ENCODE data around the gene VIPR2.

VIPR2 gene

GRCh38 chr7:159060440-159060839, 84.2 kb downstream of the VIPR2 start:
- Mint-ChIP-seq H3K4me1 (no peaks in the 10 kb centered on the region), H3K27me3 (no peaks in the 10 kb centered on the region), H3K9me3 (no peaks in the 10 kb centered on the region), H3K4me3 (no peak overlapping the region), H3K27ac (no peak overlapping the region), H3K36me3 (ENCODE audit: low read depth) (no peaks in the 10 kb centered on the region)
- ATAC-seq, result no peak
- no peak for DNase-seq

DNA sequence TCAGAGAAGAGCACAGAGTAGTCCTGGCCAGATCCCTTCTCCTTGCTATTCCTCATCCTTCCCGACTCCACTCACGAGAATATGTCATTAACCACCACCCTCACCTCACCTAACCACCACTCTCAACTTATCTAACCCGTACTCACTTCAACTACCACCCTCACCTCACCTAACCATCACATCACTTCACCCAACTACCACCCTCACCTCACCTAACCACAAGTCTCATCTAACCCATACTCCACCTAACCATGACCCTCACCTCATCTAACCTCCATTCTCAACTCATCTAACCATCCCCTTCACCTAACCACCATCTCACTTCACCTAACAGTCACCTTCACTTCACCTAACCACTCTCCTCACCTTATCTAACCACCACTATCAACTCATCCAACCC, 85.0 kb downstream of the VIPR2 start:
- DNase-seq (no peak), ATAC-seq (no peak)
- H3K27ac Mint-ChIP-seq, result no peak overlapping the region

DNA sequence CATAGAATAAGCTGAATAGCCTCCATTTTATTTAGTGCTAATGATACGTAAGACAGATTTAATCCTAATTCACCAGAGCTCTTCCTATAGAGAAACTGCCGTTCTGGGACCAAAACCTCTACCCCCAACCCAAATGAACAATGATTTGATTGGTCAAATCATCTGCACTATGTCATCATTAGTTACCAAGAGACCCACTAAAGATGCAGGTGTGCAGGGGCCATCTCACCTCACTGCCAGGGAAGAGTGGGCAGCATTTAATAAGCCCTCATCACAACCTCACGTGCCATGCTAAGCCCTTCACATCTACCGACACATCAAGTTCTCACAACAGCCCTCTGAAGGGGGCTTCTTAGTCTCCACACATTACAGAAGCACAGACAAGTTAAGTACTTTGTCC, 87.0 kb downstream of the VIPR2 start:
- Mint-ChIP-seq H3K4me1 (no peaks in the 10 kb centered on the region), H3K9me3 (no peaks in the 10 kb centered on the region), H3K27me3 (no peaks in the 10 kb centered on the region), H3K4me3 (no peak overlapping the region), H3K36me3 (ENCODE audit: low read depth) (no peaks in the 10 kb centered on the region), H3K27ac (no peak overlapping the region)
- ATAC-seq (no peak), DNase-seq (no peak)

More for the DNA sequence above, 85.0 kb downstream of the VIPR2 start:
- no peaks in the 10 kb centered on the region for H3K27me3 Mint-ChIP-seq
- no peaks in the 10 kb centered on the region for H3K36me3 Mint-ChIP-seq (ENCODE audit: low read depth)
- H3K4me3 Mint-ChIP-seq, result no peak overlapping the region
- H3K9me3 Mint-ChIP-seq, result no peaks in the 10 kb centered on the region
- no peaks in the 10 kb centered on the region for H3K4me1 Mint-ChIP-seq

- Mint-ChIP-seq H3K4me1 (peaks cover 4% of the 10 kb centered on the region), H3K9me3 (peaks cover 6% of the 10 kb centered on the region), H3K27ac (no peak overlapping the region), H3K4me3 (no peak overlapping the region), H3K27me3 (peaks cover 2% of the 10 kb centered on the region), H3K36me3 (ENCODE audit: low read depth) (no peaks in the 10 kb centered on the region)
- ATAC-seq, result no peak
- DNase-seq, result no peak
Observed at GRCh38 chr7:159056737-159057136, 87.9 kb downstream of the VIPR2 start.

GRCh38 chr7:159051916-159052315, 92.8 kb downstream of the VIPR2 start:
- DNase-seq, result no peak
- Mint-ChIP-seq H3K9me3 (peaks cover 6% of the 10 kb centered on the region), H3K4me1 (peaks cover 11% of the 10 kb centered on the region), H3K36me3 (ENCODE audit: low read depth) (no peaks in the 10 kb centered on the region), H3K27ac (no peak overlapping the region), H3K27me3 (peaks cover 6% of the 10 kb centered on the region), H3K4me3 (no peak overlapping the region)
- ATAC-seq, result no peak

GRCh38 chr7:159050704-159051103, 94.0 kb downstream of the VIPR2 start:
- H3K4me1 Mint-ChIP-seq, result peaks cover 11% of the 10 kb centered on the region
- DNase-seq, result no peak
- peaks cover 6% of the 10 kb centered on the region for H3K27me3 Mint-ChIP-seq
- no peaks in the 10 kb centered on the region for H3K36me3 Mint-ChIP-seq (ENCODE audit: low read depth)
- no peak for ATAC-seq
- H3K4me3 Mint-ChIP-seq, result no peak overlapping the region
- H3K27ac Mint-ChIP-seq, result no peak overlapping the region
- peaks cover 6% of the 10 kb centered on the region for H3K9me3 Mint-ChIP-seq

GRCh38 chr7:159049266-159050025, 95.2 kb downstream of the VIPR2 start:
- H3K27me3 Mint-ChIP-seq, result peaks cover 6% of the 10 kb centered on the region
- ATAC-seq, result no peak
- peaks cover 6% of the 10 kb centered on the region for H3K9me3 Mint-ChIP-seq
- H3K27ac Mint-ChIP-seq, result no peak overlapping the region
- no peak overlapping the region for H3K4me3 Mint-ChIP-seq
- no peak for DNase-seq
- H3K4me1 Mint-ChIP-seq, result peaks cover 11% of the 10 kb centered on the region
- no peaks in the 10 kb centered on the region for H3K36me3 Mint-ChIP-seq (ENCODE audit: low read depth)

DNA sequence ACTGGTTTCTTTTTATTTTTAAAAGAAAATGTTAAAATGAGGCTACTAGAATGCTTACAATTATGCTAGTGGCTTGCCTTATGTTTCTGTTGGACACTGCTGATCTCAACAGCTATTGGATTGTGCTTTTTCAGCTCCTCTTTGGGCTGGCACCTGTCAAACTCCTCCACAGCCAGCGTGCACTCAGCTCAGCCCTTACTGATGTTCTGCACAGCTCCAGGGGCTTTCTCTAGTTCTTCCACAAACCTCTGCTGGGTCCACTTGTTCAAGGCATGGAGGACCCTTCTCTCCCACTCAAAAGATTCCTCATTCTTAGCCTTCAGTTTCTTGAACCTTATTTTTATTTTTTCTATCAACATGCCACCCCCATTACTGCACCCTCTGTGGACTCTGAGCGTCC, 96.0 kb downstream of the VIPR2 start:
- no peaks in the 10 kb centered on the region for H3K36me3 Mint-ChIP-seq (ENCODE audit: low read depth)
- H3K27ac Mint-ChIP-seq, result no peak overlapping the region
- peaks cover 11% of the 10 kb centered on the region for H3K4me1 Mint-ChIP-seq
- H3K4me3 Mint-ChIP-seq, result no peak overlapping the region
- no peak for ATAC-seq
- peaks cover 6% of the 10 kb centered on the region for H3K9me3 Mint-ChIP-seq
- H3K27me3 Mint-ChIP-seq, result peaks cover 6% of the 10 kb centered on the region
- DNase-seq, result no peak

DNA sequence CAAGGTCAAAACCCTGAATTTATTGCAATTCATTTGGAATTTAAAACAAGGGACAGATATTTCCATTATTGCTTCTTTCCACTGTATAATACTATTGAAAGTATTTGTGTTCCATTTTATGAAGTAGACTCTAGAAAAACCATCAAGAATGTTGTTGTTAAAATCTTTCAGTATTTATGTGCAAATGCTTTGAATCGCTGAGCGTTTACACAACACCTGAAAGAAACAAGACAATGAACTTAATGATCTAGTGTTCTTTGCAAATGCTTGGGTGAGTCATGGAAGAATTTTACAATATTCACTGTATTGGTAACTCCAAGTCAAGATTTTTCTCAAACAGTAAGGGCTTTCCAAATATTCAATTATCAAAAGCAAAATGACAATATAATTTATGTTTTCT, 97.1 kb downstream of the VIPR2 start:
- Mint-ChIP-seq H3K4me3 (no peak overlapping the region), H3K27ac (no peak overlapping the region), H3K4me1 (peaks cover 11% of the 10 kb centered on the region), H3K36me3 (ENCODE audit: low read depth) (no peaks in the 10 kb centered on the region), H3K27me3 (peaks cover 6% of the 10 kb centered on the region), H3K9me3 (peaks cover 6% of the 10 kb centered on the region)
- ATAC-seq (no peak), DNase-seq (no peak)

GRCh38 chr7:159046300-159046699, 98.4 kb downstream of the VIPR2 start:
- Mint-ChIP-seq H3K27me3 (peaks cover 4% of the 10 kb centered on the region), H3K4me3 (no peak overlapping the region), H3K36me3 (ENCODE audit: low read depth) (no peaks in the 10 kb centered on the region), H3K9me3 (no peaks in the 10 kb centered on the region), H3K4me1 (peaks cover 7% of the 10 kb centered on the region), H3K27ac (no peak overlapping the region)
- DNase-seq (no peak), ATAC-seq (no peak)

DNA sequence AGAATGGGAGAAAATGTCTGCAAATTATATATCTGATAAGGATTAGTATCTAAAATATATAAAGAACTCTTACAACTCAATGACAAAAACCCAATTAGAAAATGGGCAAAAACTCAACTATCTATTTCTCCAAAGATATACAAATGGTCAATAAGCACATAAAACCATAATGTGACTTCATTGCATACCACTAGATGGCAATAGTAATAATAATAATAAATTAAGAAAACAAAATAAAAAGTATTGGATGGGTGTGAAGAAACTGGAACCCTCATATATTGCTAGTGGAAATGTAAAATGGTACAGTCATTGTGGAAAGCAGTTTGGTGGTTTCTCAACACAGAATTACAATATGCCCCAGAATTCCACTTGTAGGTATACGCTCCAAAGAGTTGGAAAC, 98.8 kb downstream of the VIPR2 start:
- H3K4me1 Mint-ChIP-seq, result peaks cover 4% of the 10 kb centered on the region
- no peak overlapping the region for H3K4me3 Mint-ChIP-seq
- ATAC-seq (no peak), DNase-seq (no peak)
- H3K27me3 Mint-ChIP-seq, result peaks cover 4% of the 10 kb centered on the region
- no peaks in the 10 kb centered on the region for H3K9me3 Mint-ChIP-seq
- no peaks in the 10 kb centered on the region for H3K36me3 Mint-ChIP-seq (ENCODE audit: low read depth)
- no peak overlapping the region for H3K27ac Mint-ChIP-seq

- Mint-ChIP-seq H3K27ac (no peak overlapping the region), H3K4me3 (no peak overlapping the region), H3K4me1 (no peaks in the 10 kb centered on the region), H3K36me3 (ENCODE audit: low read depth) (no peaks in the 10 kb centered on the region), H3K9me3 (no peaks in the 10 kb centered on the region), H3K27me3 (no peaks in the 10 kb centered on the region)
- DNase-seq (no peak), ATAC-seq (peak; percentile 33)
Observed at GRCh38 chr7:159042581-159043101, 102.0 kb downstream of the VIPR2 start.

DNA sequence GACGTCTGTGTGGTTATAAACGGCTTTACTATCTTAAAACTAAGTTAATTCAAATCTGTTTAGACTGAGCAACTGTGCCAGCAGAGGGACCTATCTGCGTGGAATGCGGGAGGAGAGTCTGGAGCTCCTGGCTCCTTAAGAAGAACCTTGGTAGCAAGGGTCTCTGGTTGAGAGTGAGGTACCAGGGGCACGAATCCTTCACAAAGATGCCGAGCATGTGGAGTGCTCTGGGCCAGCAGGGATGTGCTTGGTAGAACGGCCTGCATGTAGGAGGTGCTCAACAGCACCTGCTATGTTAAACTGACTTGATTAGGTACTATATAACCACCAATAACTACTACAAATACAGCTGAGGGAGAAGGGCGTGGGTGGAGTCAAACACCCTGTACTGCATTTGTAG, 102.6 kb downstream of the VIPR2 start:
- H3K4me1 Mint-ChIP-seq, result no peaks in the 10 kb centered on the region

DNA sequence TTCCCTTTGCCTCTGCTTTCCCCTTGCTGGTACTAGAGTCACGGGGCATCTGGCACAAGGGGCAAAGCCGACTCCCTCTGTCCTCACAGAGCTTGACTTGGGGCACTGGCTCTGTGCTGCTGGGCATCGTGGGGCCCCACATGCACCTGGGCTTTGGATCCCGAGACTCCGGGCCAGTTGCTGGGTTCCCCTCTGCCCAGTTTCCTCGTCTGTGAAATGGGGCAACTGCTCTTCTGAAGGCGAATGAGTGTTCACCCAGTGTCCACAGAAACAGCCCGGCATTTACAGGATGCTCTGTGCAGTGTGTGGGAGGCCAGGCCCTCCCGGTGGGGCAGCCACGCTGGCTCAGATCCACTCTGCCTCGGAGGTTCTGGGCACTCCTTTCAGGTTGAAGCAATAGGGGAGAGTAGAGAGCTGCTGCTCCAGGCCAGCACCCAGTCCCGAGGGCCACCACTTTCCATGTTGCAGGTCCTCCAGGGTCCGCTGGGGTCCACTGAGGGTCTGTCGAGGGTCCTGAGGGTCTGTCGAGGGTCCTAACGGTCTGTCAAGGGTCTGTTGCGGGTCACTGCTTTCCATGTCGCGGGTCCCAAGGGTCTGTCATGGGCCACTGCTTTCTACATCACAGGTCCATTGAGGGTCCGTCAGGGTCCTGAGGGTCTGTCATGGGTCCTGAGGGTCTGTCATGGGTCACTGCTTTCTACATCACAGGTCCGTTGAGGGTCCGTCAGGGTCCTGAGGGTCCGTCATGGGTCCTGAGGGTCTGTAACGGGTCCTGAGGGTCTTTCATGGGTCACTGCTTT, 103.6 kb downstream of the VIPR2 start:
- H3K4me1 Mint-ChIP-seq, result no peaks in the 10 kb centered on the region
- ATAC-seq (no peak), DNase-seq (no peak)
- H3K4me3 Mint-ChIP-seq, result no peak overlapping the region
- H3K27ac Mint-ChIP-seq, result no peak overlapping the region
- H3K36me3 Mint-ChIP-seq (ENCODE audit: low read depth), result no peaks in the 10 kb centered on the region
- H3K9me3 Mint-ChIP-seq, result no peaks in the 10 kb centered on the region
- H3K27me3 Mint-ChIP-seq, result no peaks in the 10 kb centered on the region

More for the DNA sequence above, 102.6 kb downstream of the VIPR2 start:
- DNase-seq (no peak), ATAC-seq (no peak)
- Mint-ChIP-seq H3K9me3 (no peaks in the 10 kb centered on the region), H3K36me3 (ENCODE audit: low read depth) (no peaks in the 10 kb centered on the region), H3K27ac (no peak overlapping the region), H3K4me3 (no peak overlapping the region), H3K27me3 (no peaks in the 10 kb centered on the region)

DNA sequence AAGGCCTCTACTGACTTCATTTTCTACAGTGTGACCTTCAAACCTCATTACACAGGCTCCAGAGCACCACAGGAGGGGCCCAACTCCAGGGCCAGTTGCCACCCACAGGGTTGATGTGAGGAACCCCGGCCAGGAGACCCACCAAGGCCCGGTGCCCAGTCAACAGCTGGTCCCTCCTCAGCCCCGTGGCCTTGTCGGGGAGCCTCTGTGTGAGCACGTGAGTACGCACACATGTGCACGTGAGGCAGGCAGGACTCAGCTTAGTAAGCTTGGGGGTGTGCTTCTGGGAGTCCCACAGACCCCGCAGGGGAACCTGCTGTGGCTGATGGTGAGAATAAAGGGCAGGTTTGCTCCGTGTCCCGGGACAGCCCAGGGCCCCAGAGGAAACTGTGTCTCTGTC, 104.5 kb downstream of the VIPR2 start:
- H3K9me3 Mint-ChIP-seq, result no peaks in the 10 kb centered on the region
- no peaks in the 10 kb centered on the region for H3K27me3 Mint-ChIP-seq
- H3K27ac Mint-ChIP-seq, result no peak overlapping the region
- H3K4me1 Mint-ChIP-seq, result no peaks in the 10 kb centered on the region
- H3K4me3 Mint-ChIP-seq, result no peak overlapping the region
- H3K36me3 Mint-ChIP-seq (ENCODE audit: low read depth), result no peaks in the 10 kb centered on the region
- ATAC-seq, result no peak
- DNase-seq, result no peak
